Suprapubic skin (tissue), 4 donors: ENCODE measurements around the gene NF1. TPM values are rescaled to one million over a fixed set of nuclear protein-coding genes. Genes with fewer than 3 reads are reported as not detected.

Experiments
- DNase-seq, 2 donors: peaks; one replicate each; pipeline ENCODE4 v3.0.0-alpha.2; 2019; ENCODE audit warnings: low spot score in 2 of 2
- H3K27ac ChIP-seq: fragments of 200-600 bp; sonication (generic); one replicate; pipeline ENCODE4 v1.5.1; 2019
- H3K27me3 ChIP-seq: fragments of 200-600 bp; sonication (generic); one replicate; pipeline ENCODE4 v1.5.1; 2019
- H3K36me3 ChIP-seq: fragments of 200-600 bp; sonication (generic); one replicate; pipeline ENCODE4 v1.5.1; 2019
- H3K4me1 ChIP-seq: fragments of 200-600 bp; sonication (generic); one replicate; pipeline ENCODE4 v1.5.1; 2019
- H3K4me3 ChIP-seq: fragments of 200-600 bp; sonication (generic); one replicate; pipeline ENCODE4 v1.5.1; 2019; ENCODE audit warnings: mild to moderate bottlenecking
- H3K9me3 ChIP-seq: fragments of 200-600 bp; sonication (generic); one replicate; pipeline ENCODE4 v1.5.1; 2019
- EP300 ChIP-seq: sonication (generic); formaldehyde crosslinking; IDR thresholded peaks from one replicate; pipeline ENCODE4 v1.6.1; 2017; ENCODE audit warnings: antibody characterized with exemption
- POLR2A ChIP-seq, 2 donors: fragments of 450-650 bp; IDR thresholded peaks; one replicate each; pipeline ENCODE4 v1.6.1; 2017; ENCODE audit warnings: antibody characterized with exemption in 2 of 2, mild to moderate bottlenecking in 2 of 2, moderate library complexity in 2 of 2
- POLR2AphosphoS5 ChIP-seq, 3 donors: sonication (generic); formaldehyde crosslinking; IDR thresholded peaks; one replicate each; pipeline ENCODE4 v1.6.1; 2017; ENCODE audit warnings: antibody characterized with exemption in 3 of 3
- WGBS: methylation state at CpG from one replicate; pipeline ENCODE4 v1.1.5; 2018; 5-methylcytosine and 5-hydroxymethylcytosine counted together
- total RNA-seq, 4 donors: library from RNA; depleted of rRNA; stranded (reverse); fragments of >200 nt; gene quantifications; one replicate each; pipeline ENCODE4 v1.1.0, GENCODE V29; 2016
- TF ChIP-seq, protein P1 (sequence below), 2 donors: fragments of 200-600 bp in 1 of 2; fragments of 450-650 bp in 1 of 2; sonication (generic) in 1 of 2; IDR thresholded peaks; one replicate each; pipeline ENCODE4 v1.5.1; 2016 to 2019; ENCODE audit warnings: antibody characterized with exemption in 2 of 2, mild to moderate bottlenecking in 1 of 2, moderate library complexity in 1 of 2

The NF1 gene
- total RNA-seq, 4 donors from 2014 or later = 32.3 to 113 (median 45.4) TPM

DNA sequence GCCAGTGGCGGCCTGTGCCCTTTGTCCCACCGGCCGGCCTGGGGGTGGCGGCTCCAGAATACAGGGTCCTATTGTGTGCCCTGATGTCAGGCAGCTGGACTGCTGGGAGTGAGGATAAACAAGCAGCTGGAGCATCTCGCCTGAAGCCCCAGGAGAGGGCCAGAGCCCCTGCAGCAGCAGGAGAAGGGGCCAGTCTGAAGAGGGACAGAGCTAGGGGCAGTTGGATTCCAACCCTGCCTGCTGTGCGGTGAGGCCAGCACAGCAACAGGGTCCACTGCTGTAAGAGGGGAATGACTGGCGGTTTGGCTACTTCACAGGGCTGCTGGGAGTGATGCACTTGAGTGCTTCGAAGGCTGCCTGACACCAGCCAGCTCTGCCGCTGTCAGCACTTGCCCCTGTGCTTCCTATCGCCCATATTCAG lies 321.7 kb downstream of the NF1 start:
- WGBS = 78% methylated on average over 5 of the region's 10 CpGs
- H3K9me3 ChIP-seq = no peaks in the 10 kb centered on the region
- H3K27me3 ChIP-seq = peaks cover 3% of the 10 kb centered on the region
- no peak overlapping the region for H3K4me3 ChIP-seq
- H3K27ac ChIP-seq = no peak overlapping the region
- no peaks in the 10 kb centered on the region for H3K36me3 ChIP-seq
- DNase-seq = no peak
- no peak for TF ChIP-seq POLR2A (IDR thresholded peaks at IDR 0.05)
- no peak for TF ChIP-seq POLR2AphosphoS5 (IDR thresholded peaks at IDR 0.05)
- TF ChIP-seq EP300 = no peak
- TF ChIP-seq, protein P1, sequence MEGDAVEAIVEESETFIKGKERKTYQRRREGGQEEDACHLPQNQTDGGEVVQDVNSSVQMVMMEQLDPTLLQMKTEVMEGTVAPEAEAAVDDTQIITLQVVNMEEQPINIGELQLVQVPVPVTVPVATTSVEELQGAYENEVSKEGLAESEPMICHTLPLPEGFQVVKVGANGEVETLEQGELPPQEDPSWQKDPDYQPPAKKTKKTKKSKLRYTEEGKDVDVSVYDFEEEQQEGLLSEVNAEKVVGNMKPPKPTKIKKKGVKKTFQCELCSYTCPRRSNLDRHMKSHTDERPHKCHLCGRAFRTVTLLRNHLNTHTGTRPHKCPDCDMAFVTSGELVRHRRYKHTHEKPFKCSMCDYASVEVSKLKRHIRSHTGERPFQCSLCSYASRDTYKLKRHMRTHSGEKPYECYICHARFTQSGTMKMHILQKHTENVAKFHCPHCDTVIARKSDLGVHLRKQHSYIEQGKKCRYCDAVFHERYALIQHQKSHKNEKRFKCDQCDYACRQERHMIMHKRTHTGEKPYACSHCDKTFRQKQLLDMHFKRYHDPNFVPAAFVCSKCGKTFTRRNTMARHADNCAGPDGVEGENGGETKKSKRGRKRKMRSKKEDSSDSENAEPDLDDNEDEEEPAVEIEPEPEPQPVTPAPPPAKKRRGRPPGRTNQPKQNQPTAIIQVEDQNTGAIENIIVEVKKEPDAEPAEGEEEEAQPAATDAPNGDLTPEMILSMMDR (IDR thresholded peaks at IDR 0.05) = no peak
- H3K4me1 ChIP-seq = no peaks in the 10 kb centered on the region

DNA sequence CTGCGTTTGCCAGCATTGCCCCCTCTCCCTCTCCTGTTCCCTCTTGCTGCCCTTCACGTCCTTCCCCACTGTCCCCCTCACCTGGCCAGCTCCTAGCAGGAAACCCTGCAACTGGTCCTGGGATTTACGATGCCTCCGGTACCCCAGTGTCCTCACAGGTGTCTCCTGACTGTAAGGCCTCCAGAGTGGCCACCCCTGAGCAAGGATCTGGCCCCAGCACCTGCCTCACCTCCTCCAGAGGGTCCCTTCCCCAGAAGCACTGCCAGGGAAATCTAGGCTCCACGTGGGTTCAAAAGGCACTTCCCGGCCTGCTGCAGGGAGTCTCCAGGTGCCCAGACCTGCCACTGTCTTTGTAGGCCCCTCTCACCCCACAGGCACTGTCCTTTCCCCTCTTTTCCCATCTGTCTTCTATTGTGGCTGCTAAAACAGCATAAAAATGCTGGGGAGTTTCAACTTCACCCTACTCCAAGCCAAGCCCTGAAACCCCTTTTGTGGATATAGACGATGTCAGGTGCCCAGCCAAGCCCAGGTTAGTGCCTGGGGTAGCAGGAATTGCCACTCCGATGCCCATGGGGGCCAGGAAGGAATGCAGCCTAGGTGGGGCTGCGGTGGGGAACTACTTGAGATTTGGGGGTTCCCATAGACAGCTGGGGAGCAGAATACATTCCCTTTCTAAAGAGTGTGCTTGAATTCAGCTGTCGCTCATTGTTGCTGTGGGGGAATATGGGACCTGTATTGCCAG lies 322.4 kb downstream of the NF1 start:
- Histone ChIP-seq H3K4me1 (no peaks in the 10 kb centered on the region), H3K4me3 (no peak overlapping the region), H3K36me3 (no peaks in the 10 kb centered on the region), H3K9me3 (no peaks in the 10 kb centered on the region), H3K27ac (no peak overlapping the region), H3K27me3 (peaks cover 3% of the 10 kb centered on the region)
- DNase-seq = no peak
- TF ChIP-seq POLR2A (IDR thresholded peaks at IDR 0.05) = no peak
- no peak for TF ChIP-seq POLR2AphosphoS5 (IDR thresholded peaks at IDR 0.05)
- TF ChIP-seq, protein P1 (IDR thresholded peaks at IDR 0.05) = no peak
- TF ChIP-seq EP300 = no peak
- 86% methylated on average over 10 of the region's 10 CpGs for WGBS

DNA sequence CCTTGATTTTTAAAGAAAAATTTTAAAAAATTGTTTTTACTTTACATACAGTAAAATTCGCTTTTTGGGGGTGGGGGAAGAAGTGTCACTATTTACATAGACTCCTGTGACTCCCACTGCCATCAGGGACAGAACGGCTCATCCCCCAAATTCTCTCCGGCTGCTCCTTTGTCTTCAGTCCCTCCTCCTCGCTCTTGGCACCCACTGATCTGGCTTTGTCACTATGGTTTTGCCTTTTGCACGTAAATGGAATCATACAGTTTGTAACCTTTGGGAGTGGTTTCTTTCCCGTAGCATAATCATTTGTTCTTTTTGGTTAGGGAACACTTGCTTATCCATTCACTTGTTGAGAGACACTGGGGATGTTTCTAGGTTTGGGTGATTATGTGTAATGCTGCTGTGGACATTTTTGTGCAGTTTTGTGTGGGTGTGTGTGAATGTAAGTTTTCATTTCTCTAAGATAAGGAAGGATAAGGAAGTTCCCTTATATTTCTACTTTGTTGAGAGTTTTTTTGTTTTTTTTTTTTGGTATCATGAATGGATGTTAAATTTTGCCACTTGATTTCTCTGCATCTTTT lies 324.1 kb downstream of the NF1 start:
- no peak for DNase-seq
- Histone ChIP-seq H3K9me3 (no peaks in the 10 kb centered on the region), H3K27ac (no peak overlapping the region), H3K4me3 (no peak overlapping the region), H3K4me1 (no peaks in the 10 kb centered on the region), H3K27me3 (peaks cover 3% of the 10 kb centered on the region), H3K36me3 (no peaks in the 10 kb centered on the region)
- TF ChIP-seq EP300 = no peak
- TF ChIP-seq, protein P1 (IDR thresholded peaks at IDR 0.05) = no peak
- TF ChIP-seq POLR2AphosphoS5 (IDR thresholded peaks at IDR 0.05) = no peak
- no peak for TF ChIP-seq POLR2A (IDR thresholded peaks at IDR 0.05)
- 49% methylated on average over 6 of the region's 6 CpGs for WGBS

DNA sequence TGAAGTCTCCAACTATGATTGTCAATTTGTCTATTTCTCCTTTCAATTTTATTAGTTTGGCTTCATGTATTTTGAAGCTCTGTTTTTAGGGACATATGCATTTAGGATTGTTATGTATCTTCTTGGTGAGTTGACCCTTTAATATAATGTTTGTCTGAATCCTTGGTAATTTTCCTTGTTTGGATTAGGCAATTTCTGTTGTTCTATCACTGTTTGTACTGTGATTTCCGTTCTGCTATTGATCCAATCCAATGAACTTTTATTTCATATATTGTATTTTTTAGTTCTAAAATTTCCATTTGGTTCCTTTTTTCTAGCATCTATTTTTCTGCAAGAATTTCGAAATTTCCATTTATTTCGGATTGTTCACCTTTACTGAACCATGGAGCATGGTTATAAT lies 327.7 kb downstream of the NF1 start:
- no peaks in the 10 kb centered on the region for H3K9me3 ChIP-seq
- TF ChIP-seq, protein P1 (IDR thresholded peaks at IDR 0.05) = no peak
- TF ChIP-seq POLR2AphosphoS5 (IDR thresholded peaks at IDR 0.05) (no peak), EP300 (no peak), POLR2A (IDR thresholded peaks at IDR 0.05) (no peak)
- no peak overlapping the region for H3K4me3 ChIP-seq
- H3K4me1 ChIP-seq = peaks cover 4% of the 10 kb centered on the region
- DNase-seq = no peak
- 92% methylated on average over 3 of the region's 3 CpGs for WGBS
- H3K36me3 ChIP-seq = no peaks in the 10 kb centered on the region
- no peak overlapping the region for H3K27ac ChIP-seq
- H3K27me3 ChIP-seq = no peaks in the 10 kb centered on the region

DNA sequence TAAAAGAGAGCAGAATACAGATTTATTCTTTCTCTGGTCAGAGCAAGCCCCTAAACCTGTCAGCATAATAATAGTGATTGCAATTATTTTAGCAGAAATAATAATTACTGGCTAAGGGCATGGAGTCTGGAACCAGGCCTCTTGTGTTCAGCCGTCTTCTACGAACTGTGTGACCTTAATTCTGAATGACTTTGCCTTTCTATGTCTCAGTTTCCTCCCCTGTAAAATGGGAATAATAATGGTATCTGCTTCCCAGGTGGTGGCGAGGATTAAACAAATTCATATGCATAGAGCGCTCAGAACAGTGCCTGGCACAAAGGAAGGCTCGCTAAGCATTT lies 330.1 kb downstream of the NF1 start:
- Histone ChIP-seq H3K4me3 (no peak overlapping the region), H3K27ac (no peak overlapping the region), H3K9me3 (no peaks in the 10 kb centered on the region), H3K27me3 (peaks cover 8% of the 10 kb centered on the region), H3K36me3 (no peaks in the 10 kb centered on the region), H3K4me1 (peaks cover 4% of the 10 kb centered on the region)
- 80% methylated on average over 5 of the region's 5 CpGs for WGBS
- no peak for DNase-seq
- TF ChIP-seq, protein P1 (IDR thresholded peaks at IDR 0.05) = no peak
- TF ChIP-seq POLR2A (IDR thresholded peaks at IDR 0.05) (no peak), EP300 (no peak), POLR2AphosphoS5 (IDR thresholded peaks at IDR 0.05) (no peak)
